GM19035 (cell line): ENCODE results near the gene C11orf91.
"Not testable (repeated sequence)": the region's sequence is repeated elsewhere in the genome, so short reads cannot be mapped to it uniquely, and the experiment has no call there.

ENCODE experiments used
- ATAC-seq: cut with Tn5 transposase; IDR thresholded peaks from one replicate; pipeline ENCODE4 v1.9.1; 2021; ENCODE audit not compliant: unreplicated experiment

The C11orf91 gene

GRCh38 chr11:33700502-33701271 lies at the start of gene C11orf91:
C11orf91 (minus strand) TSS chr11:33700826; CDS start chr11:33700740, 86 bp downstream.
- ATAC-seq, result peak; percentile 93

GRCh38 chr11:33747979-33748378 lies 47.4 kb upstream of the C11orf91 start:
- no peak for ATAC-seq

- ATAC-seq, result no peak
Measured at GRCh38 chr11:33743291-33743690, 42.7 kb upstream of the C11orf91 start.

- no peak for ATAC-seq
Measured at GRCh38 chr11:33742249-33742851, 41.7 kb upstream of the C11orf91 start.

- ATAC-seq, result no peak
Measured at GRCh38 chr11:33741806-33742205, 41.2 kb upstream of the C11orf91 start.

GRCh38 chr11:33737362-33737821 lies 36.8 kb upstream of the C11orf91 start:
- ATAC-seq, result no peak

GRCh38 chr11:33736148-33736812 lies 35.7 kb upstream of the C11orf91 start, which contains the start of gene CD59:
CD59 (minus strand) TSS chr11:33736423; CDS start chr11:33722445, 13,978 bp downstream.
- peak; percentile 62 for ATAC-seq

- peak; percentile 63 for ATAC-seq
Measured at GRCh38 chr11:33735271-33736147, 34.9 kb upstream of the C11orf91 start.

GRCh38 chr11:33734441-33735270 lies 34.0 kb upstream of the C11orf91 start:
- no peak for ATAC-seq

- ATAC-seq, result no peak
Measured at GRCh38 chr11:33733980-33734379, 33.4 kb upstream of the C11orf91 start.

GRCh38 chr11:33731723-33732531 lies 31.3 kb upstream of the C11orf91 start:
- ATAC-seq, result no peak

GRCh38 chr11:33730716-33731115 lies 30.1 kb upstream of the C11orf91 start:
- no peak for ATAC-seq

- ATAC-seq, result not testable (repeated sequence)
Measured at GRCh38 chr11:33729072-33729664, 28.5 kb upstream of the C11orf91 start.

GRCh38 chr11:33727539-33727938 lies 26.9 kb upstream of the C11orf91 start:
- ATAC-seq, result not testable (repeated sequence)

- no peak for ATAC-seq
Measured at GRCh38 chr11:33725496-33725895, 24.9 kb upstream of the C11orf91 start.

- ATAC-seq, result no peak
Measured at GRCh38 chr11:33724644-33725035, 24.0 kb upstream of the C11orf91 start.

GRCh38 chr11:33723238-33723881 lies 22.7 kb upstream of the C11orf91 start:
- ATAC-seq, result no peak

GRCh38 chr11:33722590-33723234 lies 22.1 kb upstream of the C11orf91 start:
- peak; percentile 91 for ATAC-seq
